Activated CD4-positive, alpha-beta T cell treated with anti-CD3 and anti-CD28 coated beads, Interleukin-2, amount 50 U/mL, for 48 hours (primary cell): Measurements from ENCODE around the gene C14orf93.
A peak's percentile ranks its signal among the peaks of the same experiment; 100 is the strongest.

ENCODE experiments used
- DNase-seq, 2 experiments: peaks; one replicate each; pipeline ENCODE4 v3.0.0-alpha.2; 2020

Gene C14orf93

DNA sequence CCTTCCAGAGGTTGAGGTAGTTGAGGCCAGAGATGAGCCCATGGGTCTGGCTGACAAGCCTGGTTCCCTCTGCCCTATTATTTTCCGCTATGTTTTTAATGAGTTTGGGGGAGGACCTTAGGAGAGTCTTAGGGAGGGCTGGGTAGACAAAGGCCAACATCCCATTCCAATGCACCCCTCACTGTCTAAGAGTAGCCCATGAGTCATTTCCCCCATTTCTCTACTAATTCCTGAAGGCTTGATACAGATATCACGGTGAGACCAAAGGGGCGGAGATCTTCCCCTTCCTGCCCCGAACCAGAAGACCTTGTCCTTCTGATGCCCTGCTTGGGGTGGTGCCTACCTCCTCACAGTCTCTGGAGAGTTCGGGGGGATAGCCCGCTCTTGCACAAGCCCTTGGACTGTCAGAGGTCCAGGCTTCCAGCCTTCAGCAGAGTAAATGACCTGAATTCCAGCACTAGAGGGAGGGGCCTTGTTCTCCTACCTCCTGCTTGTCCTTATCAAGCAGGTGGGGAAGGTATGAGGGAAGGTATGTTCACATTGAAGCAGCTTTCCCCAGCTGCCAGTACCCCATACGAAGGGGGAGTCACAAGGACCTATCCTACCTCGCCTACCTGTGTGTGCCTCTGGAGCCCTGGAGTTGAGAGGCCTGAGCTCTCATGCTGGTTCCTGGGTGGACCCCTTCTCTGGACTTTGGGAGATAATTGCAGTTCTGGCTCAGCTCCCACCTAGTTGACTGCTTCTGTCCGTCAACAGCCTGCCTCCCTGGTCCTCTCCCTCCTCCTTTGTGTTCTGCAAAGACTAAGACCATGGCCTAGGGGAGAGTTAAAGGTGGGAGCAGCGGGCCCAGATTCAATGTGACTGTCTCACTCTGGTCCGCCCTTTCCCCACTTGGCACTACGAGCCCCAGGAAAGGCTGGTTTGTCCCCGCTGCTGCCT is 35.7 kb upstream of the C14orf93 start:
- DNase-seq: no peak

DNA sequence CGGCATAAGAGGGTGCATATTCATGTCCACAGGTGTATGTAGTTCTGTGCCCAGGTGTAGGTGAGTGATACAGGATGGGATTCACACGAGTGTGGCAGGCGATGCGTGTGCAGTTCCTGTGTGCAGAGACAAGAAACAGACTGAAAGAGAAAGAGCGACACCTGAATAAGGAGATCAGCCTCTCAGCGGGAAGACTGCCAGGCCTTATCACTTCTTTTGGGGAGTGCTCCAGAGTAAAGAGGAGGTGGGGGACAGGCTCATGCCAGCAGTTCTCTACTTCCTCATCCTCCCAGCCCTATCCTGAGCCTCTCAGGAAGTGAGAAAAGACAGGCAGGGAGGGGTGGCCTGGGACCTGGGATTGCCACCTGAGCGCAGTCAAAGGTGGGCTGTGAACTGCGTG is 34.9 kb upstream of the C14orf93 start:
- DNase-seq: no peak

DNA sequence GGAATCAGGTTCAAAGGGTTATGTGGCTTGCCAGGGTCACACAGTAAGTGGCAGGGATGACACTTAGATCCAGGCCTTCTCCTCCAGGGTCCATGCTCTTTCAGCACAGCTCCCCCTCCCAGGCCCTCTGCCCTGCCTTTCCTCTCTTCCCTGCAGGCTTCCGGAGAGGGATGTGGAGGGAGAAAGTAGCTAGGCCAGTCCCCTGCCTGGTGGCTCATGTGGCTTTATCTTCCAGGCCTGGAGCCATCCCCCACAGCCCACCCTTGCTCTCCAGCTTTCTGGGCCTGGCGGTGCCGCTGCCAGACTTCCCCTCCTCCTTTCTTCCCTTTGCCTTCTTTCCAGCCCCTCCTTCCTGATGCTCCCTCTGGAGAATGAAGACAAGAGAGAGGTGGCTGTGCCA is 33.8 kb upstream of the C14orf93 start:
- DNase-seq: no peak

GRCh38 chr14:23043145-23043544 is 33.2 kb upstream of the C14orf93 start:
- no peak for DNase-seq

DNA sequence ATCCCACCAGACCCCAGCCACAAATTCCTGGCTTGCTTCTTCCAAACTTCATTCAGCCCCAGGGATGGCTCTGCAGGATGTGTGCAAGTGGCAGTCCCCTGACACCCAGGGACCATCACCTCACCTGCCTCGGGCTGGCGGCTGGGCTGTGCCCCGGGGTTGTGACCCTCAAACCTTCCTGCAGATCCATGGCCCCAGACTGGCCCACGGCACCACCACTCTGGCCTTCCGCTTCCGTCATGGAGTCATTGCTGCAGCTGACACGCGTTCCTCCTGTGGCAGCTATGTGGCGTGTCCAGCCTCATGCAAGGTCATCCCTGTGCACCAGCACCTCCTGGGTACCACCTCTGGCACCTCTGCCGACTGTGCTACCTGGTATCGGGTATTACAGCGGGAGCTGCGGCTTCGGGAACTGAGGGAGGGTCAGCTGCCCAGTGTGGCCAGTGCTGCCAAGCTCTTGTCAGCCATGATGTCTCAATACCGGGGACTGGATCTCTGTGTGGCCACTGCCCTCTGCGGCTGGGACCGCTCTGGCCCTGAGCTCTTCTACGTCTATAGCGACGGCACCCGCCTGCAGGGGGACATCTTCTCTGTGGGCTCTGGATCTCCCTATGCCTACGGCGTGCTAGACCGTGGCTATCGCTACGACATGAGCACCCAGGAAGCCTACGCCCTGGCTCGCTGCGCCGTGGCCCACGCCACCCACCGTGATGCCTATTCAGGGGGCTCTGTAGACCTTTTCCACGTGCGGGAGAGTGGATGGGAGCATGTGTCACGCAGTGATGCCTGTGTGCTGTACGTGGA is 32.4 kb upstream of the C14orf93 start, which contains the start of gene PSMB11:
PSMB11 (plus strand) TSS at position 51 of the 804 bp plus-strand sequence; CDS start at position 65, 14 bp downstream.
- DNase-seq: no peak

GRCh38 chr14:23041729-23042128 is 31.8 kb upstream of the C14orf93 start:
- DNase-seq: no peak

- DNase-seq: no peak
Observed at GRCh38 chr14:23040100-23040499, 30.2 kb upstream of the C14orf93 start.

DNA sequence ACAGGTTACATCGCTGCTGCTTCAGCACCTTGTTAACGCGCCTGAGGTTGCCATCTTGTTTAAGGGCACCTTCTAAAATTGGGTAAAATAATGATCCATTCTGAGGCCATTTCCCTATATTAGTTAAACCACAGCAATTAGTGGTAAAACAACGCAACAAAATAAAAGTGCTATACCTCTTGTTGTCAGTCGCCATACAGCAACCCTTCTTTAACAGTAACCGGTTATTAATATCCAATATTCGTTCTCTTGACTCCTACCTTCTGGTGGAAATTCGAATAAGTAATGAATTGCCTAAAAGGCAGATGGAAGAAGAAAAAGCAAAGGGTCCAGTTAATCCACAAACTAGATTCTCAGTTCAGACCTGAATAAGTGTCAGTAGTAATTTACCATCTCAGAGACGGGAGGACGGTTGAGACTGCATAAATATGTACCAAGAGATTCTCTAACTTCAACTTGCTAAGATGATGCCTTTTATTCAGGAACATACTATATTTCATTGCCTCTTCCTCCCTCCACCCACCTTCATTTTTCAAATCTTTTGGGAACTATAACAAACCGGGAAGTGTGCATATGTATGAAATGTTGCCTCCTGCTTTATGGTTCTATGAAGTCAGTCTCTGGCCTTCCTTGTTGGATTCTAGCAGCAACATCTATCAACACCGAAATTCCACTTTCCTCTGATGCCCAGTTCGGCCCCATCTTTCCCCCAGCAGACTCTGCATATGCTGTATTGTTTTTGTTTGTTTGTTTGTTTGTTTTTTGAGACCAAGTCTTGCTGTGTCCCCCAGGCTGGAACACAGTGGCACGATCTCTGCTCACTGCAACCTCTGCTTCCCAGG is 25.6 kb upstream of the C14orf93 start:
- DNase-seq: no peak

DNA sequence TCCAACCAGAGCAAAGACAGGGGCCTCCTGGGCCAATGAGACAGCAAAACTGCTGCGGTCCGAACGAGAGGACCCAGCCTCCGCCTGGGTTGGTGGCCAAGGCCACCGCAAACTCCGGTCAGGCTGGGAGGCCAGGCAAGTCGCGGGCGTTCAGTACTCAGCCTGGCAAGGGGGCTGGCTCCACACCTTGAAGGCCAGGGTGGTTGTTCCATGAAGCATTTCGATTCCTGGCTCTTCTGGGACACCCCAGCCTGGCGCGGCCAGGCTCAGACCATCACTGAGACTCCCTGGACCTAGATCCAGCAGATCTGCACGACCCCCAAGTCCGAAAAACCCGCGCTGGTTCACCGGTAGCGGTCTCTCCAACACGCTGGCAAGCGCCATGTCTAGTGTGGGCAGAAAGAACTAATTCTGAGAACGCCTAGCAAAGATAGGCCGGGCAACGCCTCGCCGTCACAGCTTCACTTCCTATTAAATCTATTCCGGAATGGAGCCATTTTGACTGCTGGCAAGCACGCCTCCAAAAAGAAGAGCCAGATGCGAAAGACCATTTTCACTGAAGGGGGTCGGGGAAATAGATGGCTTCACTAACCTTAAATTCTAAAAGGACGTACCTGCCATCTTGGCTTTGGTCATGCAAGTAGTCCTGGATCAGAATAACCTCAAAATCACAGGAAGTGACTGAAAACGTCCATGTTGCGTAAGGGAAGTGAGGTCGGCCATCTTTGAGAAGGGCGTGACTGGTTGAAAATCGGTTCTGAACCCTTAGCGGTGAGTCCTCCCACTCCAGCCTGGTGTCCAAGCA is 24.8 kb upstream of the C14orf93 start, which contains the start of gene PSMB5:
PSMB5 (minus strand) TSS at position 403 of the 805 bp plus-strand sequence; CDS start at position 384, 19 bp downstream.
- DNase-seq: peak; percentile 85 to 90

DNA sequence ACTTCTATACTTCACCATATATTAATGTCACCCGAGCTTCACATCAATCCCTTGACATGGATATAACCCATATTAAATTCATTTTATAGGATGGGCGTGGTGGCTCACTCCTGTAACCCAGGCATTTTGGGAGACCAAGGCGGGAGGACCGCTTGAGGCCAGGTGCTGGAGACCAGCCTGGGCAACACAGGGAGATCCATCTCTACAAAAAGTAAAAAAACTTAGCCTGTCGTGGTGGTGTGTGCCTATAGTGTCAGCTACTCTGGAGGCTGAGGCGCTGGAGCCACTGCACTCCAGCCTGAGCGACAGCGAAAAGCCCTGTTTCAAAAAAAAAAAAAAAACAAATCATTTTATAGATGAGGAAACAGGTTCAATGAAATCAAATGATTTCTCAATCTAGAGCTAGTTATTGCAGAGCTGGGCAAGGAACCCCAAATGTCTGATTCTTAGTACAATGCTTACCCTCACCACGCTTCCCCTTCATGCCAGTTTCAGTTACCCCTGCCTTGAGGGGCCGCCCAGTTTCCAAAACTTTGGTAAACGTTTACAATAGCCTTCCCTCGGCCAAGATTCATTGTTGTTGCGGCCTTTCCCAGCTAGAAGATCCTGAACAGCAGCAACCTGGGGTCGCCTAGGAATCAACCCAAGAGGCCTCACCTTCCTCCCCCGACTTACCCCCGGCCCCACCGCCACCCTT is 24.0 kb upstream of the C14orf93 start:
- DNase-seq: no peak

- no peak for DNase-seq
Observed at GRCh38 chr14:23033251-23033727, 23.3 kb upstream of the C14orf93 start.

- no peak for DNase-seq
Observed at GRCh38 chr14:23030936-23031335, 21.0 kb upstream of the C14orf93 start.

- peak in 1 of 2 experiments; percentile 25 for DNase-seq
Observed at GRCh38 chr14:23028799-23029198, 18.9 kb upstream of the C14orf93 start.

- DNase-seq: peak in 1 of 2 experiments; percentile 28
Observed at GRCh38 chr14:23025151-23025814, 15.3 kb upstream of the C14orf93 start.

DNA sequence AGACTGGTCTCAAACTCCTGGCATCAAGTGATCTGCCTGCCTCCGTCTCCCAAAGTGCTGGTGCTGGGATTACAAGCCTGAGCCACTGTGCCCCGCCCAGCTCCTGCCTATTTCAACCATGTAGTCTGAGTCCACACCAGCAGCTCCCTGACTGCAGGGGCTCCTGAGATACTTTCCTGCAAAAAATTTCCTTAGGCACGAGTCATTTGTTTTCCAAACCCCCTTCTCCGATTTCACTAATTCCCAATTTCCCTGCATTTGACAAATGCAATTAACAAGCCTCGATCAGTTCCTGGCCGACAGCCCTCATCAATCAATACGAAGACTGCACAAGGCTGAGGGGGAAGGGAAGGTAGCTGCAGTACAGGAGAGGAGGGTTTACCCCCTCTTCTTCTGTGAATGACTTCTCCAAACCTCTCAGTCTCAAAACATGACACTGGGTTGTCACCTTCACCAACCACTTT is 14.7 kb upstream of the C14orf93 start:
- DNase-seq: no peak

DNA sequence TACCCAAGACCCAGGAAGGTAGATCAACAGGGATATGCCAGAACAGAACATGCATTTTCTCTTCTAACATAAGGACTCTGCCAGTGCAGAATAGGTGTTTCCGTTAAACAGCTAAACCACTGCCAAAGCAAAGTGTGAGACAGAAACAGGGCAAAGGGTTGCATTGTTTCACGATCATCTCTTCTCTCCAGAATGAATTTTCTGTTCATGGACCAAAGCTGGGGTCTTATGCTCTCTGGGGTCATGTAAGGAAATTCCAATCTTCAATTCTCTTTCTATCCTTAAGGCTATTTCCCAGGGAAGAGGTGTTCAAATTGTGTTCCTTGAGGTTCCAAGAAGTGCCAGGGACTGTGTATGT is 13.8 kb upstream of the C14orf93 start:
- no peak for DNase-seq

- DNase-seq: no peak
Observed at GRCh38 chr14:23023022-23023794, 13.3 kb upstream of the C14orf93 start.

- DNase-seq: no peak
Observed at GRCh38 chr14:23021889-23022442, 12.0 kb upstream of the C14orf93 start.

DNA sequence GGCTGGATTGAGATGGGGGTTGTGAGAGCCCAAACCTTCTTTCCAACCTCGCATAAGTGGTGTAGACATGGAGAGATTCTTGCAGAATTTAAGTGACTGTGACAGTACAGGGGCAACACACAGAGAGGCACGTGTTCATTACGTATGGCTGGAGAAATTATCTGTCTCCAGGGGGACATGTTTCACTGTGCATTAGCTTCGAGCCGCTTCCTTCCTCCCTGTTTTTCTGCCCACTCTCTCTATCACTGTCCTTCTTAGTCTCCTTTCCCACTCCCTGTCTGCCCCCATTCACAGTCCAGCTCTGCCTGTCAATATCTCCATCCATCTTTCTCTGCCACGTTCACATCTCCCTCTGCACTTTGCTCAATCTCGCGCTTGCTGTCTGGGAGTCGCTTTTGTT is 11.5 kb upstream of the C14orf93 start:
- DNase-seq: no peak
